ENCODE data around the gene CPD.
A peak's percentile ranks its signal among the peaks of the same experiment; 100 is the strongest.
"Not testable (repeated sequence)": the region's sequence is repeated elsewhere in the genome, so short reads cannot be mapped to it uniquely, and the experiment has no call there.

The CPD gene

DNA sequence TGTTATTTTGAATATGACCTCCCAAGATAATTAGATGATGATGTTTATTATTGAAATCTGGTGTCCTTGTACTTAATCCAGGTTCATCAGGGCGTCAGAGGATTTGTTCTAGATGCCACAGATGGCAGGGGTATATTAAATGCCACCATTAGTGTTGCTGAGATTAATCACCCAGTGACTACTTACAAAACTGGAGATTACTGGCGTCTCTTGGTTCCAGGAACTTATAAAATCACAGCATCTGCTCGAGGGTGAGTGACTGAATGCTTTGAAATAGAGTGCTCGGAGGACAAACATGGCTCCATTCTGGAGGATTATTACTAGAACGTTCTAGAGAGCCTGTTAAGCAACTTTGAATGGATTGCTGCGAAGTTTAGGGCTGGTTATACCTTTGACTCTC lies 65.0 kb downstream of the CPD start:
- no peak for DNase-seq

DNA sequence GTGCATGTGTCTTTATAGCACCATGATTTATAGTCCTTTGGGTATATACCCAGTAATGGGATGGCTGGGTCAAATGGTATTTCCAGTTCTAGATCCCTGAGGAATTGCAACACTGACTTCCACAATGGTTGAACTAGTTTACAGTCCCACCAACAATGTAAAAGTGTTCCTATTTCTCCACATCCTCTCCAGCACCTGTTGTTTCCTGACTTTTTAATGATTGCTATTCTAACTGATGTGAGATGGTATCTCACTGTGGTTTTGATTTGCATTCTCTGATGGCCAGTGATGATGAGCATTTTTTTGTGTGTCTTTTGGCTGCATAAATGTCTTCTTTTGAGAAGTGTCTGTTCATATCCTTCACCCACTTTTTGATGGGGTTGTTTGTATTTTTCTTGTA lies 67.9 kb downstream of the CPD start:
- not testable (repeated sequence) for DNase-seq

DNA sequence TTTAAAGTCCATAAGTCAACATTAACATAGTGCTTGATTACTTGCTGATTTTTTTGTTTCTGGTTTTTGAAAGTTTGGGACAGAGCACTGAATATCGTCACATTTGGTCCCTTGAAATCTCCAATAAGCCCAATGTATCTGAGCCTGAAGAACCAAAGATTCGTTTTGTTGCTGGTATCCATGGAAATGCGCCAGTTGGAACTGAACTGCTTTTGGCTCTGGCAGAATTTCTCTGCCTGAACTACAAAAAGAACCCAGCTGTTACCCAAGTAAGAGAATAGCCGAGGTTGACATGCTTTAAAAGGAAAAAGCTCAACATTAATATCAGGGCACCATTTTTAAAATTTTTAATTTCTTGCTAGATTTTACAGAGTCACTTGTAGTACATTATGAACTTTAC lies 70.8 kb downstream of the CPD start:
- no peak for DNase-seq

DNA sequence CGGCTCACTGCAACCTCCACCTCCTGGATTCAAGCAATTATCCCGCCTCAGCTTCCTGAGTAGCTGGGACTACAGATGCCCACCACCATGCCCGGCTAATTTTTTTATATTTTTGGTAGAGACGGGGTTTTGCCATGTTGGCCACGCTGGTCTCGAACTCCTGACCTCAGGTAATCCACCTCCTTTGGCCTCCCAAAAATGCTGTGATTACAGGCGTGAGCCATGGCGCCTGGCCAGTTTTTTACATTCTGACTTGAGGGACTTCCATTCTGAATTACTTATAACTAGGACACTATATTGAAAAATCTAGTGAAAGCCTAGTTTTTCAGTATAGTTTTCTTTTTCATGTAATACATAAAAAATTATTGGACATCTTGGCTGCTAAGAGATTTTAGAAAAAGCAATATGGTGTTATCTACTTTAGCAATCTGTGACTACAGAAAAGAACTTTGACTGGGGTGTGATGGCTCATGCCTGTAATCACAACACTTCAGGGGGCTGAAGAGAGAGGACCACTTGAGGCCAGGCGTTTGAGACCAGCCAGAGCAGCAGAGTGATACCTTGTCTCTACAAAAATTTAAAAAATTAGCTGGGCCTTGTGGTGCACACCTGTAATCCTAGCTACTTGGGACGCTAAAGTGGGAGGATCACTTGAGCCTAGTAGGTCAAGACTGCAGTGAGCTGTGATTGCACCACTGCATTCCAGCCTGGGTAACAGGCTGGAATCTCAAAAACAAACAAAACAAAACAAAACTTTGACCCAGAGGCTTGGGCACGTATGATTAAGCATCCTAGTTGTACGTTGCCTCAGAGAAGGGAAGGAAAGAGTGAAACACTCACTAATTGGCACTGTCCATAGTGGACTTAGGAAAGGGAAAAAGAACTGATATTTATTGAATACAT lies 71.6 kb downstream of the CPD start:
- no peak for DNase-seq

DNA sequence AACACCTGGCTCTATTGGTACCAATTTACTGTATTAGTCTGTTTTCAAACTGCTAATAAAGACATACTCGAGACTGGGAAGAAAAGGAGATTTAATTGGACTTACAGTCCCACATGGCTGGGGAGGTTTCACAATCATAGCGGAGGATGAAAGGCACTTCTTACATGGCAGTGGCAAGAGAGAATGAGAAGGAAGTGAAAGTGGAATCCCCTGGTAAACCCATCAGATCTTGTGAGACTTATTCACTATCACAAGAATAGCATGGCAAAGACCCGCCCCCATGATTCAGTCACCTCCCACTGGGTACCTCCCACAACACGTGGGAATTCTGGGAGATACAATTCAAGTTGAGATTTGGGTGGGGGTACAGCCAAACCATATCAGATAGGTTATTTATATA lies 75.9 kb downstream of the CPD start:
- DNase-seq: no peak

DNA sequence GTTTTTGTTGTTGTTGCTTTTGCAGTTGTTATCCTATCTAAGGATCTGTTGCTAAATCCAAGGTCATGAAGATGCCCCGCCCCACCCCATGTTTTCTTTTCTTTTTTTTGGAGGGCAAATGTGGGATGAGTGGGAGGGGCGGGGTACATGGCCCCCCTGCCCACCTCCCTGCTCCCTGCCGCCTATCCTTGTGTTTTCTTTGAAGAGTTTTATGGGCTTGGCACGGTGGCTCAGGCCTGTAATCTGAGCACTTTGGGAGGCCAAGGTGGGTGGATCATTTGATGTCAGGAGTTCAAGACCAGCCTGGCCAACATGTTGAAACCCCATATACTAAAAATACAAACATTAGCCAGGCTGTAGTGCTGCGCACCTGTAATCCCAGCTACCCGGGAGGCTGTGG lies 79.6 kb downstream of the CPD start:
- no peak for DNase-seq

DNA sequence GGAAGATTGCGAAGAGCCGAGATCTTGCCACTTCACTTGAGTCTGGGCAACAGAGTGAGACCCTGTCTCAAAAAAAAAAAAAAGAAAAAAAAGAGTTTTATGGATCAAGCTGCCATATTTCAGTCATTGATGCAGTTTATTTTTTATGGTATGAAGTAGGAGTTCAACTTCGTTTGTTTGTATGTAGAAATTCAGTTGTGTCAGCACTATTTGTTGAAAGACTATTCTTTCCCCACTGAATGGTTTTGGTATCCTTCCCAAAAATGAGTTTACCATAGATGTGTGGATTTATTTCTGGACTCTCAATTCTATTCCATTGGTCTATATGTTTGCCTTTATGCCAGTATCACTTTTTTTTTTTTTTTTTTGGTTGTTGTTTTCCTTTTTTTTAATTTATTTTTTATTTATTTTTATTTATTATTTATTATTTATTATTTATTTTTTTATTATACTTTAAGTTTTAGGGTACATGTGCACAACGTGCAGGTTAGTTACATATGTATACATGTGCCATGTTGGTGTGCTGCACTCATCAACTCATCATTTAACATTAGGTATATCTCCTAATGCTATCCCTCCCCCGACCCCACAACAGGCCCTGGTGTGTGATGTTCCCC lies 80.2 kb downstream of the CPD start:
- not testable (repeated sequence) for DNase-seq

DNA sequence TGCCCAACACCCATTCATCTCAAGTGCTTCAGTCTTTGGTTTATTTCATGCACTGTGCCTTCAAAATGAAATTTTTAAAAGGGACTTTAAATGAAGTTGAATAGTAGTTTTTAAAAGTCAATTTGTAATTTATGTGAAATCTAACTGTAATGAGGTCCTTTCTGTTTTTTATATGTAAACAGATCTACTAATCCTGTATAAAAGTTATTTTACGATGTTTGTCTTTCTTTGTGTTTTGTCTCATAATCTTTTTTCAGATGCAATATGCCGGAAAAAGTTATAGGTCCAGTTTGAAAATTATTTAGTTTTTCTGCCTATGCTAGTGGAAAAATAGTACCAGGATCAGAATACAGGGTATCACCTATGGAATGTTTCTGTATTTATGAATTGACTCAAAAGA lies 89.7 kb downstream of the CPD start:
- DNase-seq: no peak

DNA sequence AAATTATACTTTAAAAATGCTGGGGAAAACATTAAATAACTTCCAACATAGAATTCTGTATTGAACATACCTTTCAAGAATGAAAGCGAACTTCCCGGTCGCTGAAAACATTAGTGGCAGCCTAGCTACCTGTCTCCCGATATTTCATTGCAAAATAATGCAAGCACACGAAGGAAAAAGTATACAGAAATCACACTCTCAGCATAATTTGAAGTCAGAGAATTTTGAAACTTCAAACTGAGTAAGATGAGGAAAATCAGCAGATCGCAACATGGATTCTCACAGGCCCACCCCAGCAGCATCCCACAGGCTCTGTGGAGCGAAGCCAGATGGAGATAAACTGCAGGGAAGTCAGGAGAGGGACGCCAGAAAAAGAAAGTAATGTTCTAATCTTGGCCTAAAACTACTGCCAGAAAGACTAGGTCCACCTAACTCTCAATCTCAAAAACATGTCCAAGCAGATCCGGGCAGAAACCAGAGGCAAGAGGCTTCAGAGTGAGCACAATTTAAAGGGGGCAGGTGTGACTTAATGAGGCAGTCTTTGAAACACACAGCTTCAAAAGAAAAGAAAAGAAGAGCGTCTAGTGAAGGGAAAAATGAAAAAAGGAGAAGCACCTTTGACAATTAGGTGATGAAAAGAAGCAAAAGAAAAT lies 93.6 kb downstream of the CPD start:
- DNase-seq: no peak

DNA sequence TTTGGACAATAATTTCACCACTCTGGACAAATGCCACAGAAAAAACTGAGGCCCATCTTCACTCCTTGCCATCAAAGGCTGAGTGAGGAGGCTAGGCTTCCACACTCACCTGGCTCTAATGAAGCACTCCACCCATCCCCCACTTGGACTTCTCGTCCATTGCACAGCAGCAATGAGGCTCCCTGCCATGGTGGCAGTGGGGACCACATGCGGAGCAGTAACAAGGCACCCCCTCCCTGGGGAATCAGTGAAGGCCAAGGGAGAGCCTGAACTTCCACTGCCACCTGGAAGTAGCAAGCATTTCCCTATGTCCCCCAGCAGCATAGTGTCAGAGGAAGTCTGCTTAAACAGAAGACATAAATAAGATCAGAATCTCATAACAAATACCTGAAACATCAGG lies 96.5 kb downstream of the CPD start:
- DNase-seq: no peak

DNA sequence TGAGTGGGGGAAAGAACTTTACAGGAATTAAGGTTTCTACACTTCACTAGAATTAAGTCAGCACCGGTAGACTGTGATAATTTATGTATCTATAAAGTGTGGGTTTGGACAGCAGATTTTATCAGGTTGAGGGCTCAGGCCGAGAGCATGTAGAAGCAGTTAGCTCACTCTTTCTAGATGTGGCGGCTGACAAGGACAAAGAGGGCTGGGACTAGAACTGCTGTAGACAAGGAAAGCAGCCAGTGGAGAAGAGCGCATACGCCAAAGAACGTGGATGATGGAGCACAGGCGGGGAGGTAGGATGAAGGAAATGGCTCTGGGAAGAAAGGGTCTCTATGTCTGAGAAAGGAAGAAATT lies 98.0 kb downstream of the CPD start:
- peak in 1 of 2 experiments; percentile 5 for DNase-seq

DNA sequence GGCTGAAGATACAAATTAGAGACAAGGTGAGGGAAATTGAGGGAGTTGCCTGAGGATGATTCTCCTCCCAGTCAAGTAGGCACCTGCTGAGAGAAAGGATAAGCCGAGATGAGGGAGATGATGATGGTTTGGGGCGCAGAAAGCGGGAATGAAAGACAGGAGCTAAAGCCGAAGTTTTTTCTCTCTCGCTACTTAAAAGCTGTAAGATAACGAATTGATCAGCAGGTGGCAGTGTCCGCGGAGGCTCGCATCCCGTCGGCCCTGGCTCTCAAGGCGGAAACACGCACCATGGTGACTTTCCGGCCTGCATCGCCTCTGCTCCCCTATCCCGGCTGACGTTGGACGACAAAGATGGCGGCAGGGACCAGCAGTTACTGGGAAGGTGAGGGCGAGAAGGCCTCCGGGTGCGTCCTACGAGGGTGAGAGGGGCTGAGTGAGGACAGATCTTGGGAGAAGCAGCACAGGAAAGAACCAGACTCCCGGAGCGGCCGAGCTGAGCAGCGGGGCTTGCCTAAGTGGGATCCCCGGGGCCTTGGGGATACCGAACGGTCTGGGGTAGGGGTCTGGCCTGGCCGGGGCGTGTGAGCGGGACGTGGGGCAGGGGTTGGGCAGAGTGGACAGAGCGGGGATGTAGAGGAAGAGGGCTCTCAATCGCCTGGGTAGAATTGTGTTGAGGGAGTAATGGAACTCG lies 98.5 kb downstream of the CPD start, which contains the start of gene GOSR1:
TSS of gene GOSR1 (plus strand) at position 326 of the 691 bp plus-strand sequence. CDS start at position 352, 26 bp downstream.
- DNase-seq: peak; percentile 88 to 89

DNA sequence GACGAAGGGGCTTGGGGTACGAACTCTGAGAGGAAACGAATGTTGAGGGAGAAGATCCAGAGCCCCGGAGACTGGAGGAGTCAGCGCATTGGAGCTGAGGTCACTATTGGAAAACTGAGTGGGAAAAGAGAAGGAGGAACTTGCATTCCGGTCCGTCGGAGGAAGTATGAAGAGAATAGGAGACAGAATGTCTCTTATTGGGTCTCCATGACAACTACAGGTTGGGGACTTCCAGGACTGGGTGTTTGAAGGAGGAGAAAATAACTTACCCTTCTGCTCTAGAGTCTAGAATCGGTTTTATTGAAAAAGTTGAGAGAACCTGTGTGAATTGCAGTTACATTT lies 99.0 kb downstream of the CPD start:
- no peak for DNase-seq

DNA sequence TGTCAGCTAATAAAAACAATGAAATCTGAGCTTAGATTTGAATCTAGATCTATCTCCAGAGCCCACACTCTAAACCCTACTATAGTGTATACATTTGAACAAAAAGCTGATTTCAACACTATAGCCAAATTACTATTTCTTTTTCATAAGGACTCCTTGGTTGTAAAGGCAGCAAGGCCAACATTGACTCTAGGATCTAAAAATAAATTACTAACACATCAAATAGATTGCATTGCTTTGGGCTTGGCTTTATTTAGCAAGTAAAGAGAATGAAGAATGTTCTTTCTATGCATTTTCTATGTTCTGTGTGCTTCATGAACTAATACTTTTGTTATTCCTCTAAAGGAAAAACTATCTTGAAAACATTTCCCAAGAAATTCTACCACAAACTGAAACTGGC lies 103.8 kb downstream of the CPD start:
- no peak for DNase-seq

DNA sequence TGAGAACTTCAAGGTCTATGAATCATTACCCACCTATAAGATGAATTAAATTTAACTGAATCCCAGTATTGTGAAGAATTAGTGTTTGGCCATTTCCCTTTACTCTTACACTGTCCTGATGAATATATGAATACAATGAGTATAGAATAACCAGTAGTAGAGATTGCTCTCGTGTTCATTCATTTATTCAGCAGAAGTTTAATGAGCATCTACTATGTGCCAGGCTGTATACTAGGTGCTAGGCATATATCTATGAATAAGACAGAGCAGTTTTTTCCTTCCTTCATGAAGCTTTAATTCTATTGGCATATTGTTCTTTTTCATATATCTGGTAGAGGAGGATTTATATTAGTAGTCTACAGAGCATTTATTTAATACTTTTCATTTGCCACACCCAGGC lies 104.4 kb downstream of the CPD start:
- DNase-seq: no peak

DNA sequence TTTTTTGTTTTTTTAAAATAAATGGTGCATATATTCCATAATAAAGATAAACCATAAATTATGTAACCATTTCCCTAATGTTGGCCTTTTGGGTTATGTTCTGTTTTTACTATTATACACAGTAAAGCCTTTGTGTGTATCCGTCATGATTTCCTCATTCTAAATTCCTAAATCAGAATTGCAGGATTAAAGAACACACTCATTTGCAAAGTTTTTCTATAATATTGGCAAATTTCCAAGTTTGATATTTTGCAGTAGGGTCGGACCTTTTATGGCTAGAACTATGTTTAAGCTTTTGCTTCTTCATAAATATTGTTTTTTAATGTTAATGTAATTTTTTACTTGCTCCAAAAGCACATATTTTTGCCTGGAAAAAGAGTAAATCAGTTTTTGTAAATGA lies 115.1 kb downstream of the CPD start:
- no peak for DNase-seq

DNA sequence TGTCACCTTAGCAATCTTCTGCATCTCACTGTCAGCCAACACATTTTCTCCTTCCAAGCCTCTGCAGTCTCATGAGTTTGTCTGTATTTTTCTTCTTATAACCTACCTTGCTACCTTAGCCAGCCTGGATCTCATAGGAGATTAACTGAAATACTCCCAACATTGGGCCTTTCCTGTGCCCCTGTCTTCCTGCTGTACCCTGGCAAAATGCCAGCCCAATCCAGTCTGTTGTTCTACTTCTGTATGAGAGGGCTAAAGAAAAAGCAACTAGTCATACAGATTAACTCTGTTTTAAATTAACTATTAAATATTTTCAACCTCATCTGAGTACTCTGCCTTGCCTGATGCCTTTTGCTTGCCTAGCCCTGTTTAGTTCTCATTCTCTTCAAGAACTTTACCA lies 116.9 kb downstream of the CPD start:
- DNase-seq: no peak

DNA sequence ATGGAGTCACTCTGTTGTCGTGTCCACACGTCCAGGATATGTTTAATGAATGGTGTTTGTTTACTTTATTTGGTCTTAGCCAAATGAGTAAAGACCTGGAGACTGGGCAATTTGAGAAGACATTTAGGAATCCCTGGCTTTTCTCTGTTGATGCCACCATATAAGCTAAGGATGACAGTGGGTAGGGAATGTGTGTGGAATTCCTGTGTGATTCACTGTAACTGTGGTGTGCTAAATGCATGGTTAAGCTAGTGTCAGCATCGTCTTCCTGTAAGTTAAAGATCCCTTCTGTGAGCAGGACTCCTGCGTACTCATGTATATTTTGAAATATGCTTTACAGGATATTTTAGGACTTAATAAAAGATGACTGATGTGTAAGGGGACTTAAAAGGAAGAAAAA lies 124.8 kb downstream of the CPD start:
- DNase-seq: no peak

DNA sequence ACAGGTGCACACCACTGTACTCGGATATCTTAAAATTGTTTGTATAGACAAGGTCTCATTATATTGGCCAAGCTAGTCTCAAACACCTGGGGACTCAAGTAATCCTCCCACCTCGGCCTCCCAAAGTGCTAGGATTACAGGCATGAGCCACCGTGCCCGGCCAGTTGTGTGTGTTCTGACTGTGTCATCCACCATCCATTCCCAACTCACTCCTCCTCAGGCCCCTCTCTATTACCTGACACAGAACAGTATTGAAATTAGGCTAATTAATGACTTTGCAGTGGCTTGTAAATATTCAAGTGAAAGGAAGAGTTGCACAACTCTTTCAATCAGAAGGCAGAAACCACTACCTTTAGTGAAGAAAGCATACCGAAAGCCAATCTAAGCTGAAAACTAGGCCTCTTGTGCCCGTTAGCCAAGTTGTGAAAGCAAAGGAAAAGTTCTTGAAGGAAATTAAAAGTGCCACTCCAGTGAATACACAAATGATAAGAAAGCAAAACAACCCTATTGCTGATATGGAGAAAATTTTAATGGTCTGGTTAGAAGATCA lies 127.2 kb downstream of the CPD start:
- DNase-seq: no peak

DNA sequence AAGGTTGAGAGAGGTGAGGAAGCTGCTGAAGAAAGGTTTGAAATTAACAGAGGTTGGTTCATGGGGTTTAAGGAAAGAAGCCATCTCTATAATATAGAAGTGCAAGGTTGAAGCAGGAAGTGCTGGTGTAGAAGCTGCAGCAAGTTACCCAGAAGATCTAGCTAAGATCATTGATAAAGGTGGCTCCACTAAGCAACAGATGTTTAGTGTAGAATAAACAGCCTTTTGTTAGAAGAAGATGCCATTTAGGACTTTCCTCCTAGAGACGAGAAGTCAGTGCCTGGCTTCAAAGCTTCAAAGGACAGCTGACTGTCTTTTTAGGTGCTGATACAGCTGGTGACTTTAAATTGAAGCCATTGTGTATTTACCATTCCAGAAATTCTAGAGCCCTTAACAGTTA lies 127.8 kb downstream of the CPD start:
- DNase-seq: no peak

DNA sequence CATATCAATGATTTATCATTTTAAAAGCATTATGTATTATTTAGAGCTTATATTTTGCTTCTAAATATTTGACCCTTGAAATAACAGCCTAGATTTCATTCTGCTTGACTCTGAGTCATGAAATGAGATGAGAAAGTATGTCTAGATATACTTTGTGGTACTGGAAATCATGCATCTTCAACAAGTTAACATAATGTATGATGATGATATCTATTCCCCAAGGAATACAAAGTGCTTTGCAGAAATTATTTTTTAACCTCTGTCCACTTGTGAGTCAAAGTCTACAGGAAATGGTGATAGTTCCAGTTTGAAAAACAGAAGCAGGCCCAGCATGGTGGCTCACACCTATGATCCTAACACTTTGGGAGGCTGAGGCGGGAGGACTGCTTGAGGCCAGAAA lies 134.6 kb downstream of the CPD start:
- no peak for DNase-seq

DNA sequence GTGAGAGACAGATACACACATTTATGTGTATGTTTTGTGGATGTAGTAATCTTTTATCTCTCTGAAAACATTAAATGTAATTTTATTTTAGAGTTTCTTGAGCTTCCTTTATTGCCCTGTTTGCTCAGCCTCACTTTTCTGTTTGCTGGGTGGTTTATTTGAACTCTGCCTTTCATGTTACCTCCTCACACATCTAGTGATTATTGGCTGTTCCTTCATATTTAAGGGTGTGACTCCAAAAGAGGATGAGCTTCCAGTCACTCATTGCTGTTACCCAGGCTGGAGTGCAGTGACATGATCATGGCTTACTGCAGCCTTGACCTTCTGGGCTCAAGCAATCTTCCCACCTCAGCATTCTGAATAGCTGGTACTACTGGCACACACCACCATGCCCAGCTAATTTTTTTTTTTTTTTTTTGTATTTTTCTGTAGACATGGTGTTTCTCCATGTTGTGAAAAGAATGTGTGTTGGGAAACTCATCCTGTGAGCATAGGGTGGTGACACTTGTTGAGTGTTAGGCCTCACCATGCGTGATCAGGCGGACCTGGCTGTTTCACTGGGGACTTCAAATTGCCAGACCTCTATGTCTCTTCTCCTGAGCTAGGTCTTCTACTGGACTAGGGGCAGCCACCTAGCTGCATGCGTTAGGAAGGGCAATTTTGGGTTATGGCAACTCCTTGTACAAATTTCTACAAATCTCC lies 136.3 kb downstream of the CPD start:
- no peak for DNase-seq

DNA sequence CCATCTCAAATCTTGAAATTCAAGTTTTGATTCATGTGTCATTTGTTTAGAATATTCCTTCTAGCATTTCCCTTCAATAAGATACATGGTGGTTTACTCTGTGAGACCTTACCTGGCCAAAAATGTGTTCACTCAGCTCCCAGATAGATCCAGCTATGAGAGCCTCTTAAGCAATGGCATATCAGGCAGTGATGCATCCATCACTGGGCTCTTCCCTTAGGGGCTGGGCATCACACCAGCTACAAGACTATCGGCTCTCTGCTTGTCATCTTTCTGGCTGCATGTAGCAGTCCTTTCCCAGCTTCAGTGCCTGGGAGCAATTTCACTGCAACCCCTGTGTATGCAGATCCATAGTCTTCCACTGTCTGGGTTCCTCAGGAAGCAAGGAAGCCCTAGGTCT lies 139.1 kb downstream of the CPD start:
- DNase-seq: no peak

Measured in activated CD4-positive, alpha-beta T cell treated with anti-CD3 and anti-CD28 coated beads, Interleukin-2, amount 50 U/mL, for 4 hours (primary cell).